ENCODE measurements around the gene APOL3.
"Not testable (repeated sequence)": the region's sequence is repeated elsewhere in the genome, so short reads cannot be mapped to it uniquely, and the experiment has no call there.

Gene APOL3

GRCh38 chr22:36192542-36192941 is 32.0 kb upstream of the APOL3 start:
- no peak for DNase-seq (ENCODE audit: low read depth)

- DNase-seq (ENCODE audit: low read depth), result peak; percentile 71
These were observed 30.7 kb upstream of the APOL3 start for GRCh38 chr22:36191106-36191836.

GRCh38 chr22:36187862-36188261 is 27.3 kb upstream of the APOL3 start:
- DNase-seq (ENCODE audit: low read depth), result not testable (repeated sequence)

- no peak for DNase-seq (ENCODE audit: low read depth)
These were observed 25.5 kb upstream of the APOL3 start for GRCh38 chr22:36185828-36186624.

- no peak for DNase-seq (ENCODE audit: low read depth)
These were observed 24.0 kb upstream of the APOL3 start for GRCh38 chr22:36184433-36185025.

GRCh38 chr22:36183446-36183845 is 22.9 kb upstream of the APOL3 start:
- no peak for DNase-seq (ENCODE audit: low read depth)

- DNase-seq (ENCODE audit: low read depth), result no peak
These were observed 22.3 kb upstream of the APOL3 start for GRCh38 chr22:36182857-36183256.

GRCh38 chr22:36182056-36182455 is 21.5 kb upstream of the APOL3 start:
- no peak for DNase-seq (ENCODE audit: low read depth)

- DNase-seq (ENCODE audit: low read depth), result no peak
These were observed 20.4 kb upstream of the APOL3 start for GRCh38 chr22:36180928-36181327.

GRCh38 chr22:36180038-36180880 is 19.7 kb upstream of the APOL3 start:
- DNase-seq (ENCODE audit: low read depth), result no peak

GRCh38 chr22:36177160-36177559 is 16.6 kb upstream of the APOL3 start:
- DNase-seq (ENCODE audit: low read depth), result no peak

GRCh38 chr22:36175892-36176291 is 15.3 kb upstream of the APOL3 start:
- no peak for DNase-seq (ENCODE audit: low read depth)

GRCh38 chr22:36171941-36172340 is 11.4 kb upstream of the APOL3 start:
- no peak for DNase-seq (ENCODE audit: low read depth)

- DNase-seq (ENCODE audit: low read depth), result no peak
These were observed 6.1 kb upstream of the APOL3 start for GRCh38 chr22:36166518-36167220.

GRCh38 chr22:36166086-36166485 is 5.5 kb upstream of the APOL3 start:
- no peak for DNase-seq (ENCODE audit: low read depth)

- DNase-seq (ENCODE audit: low read depth), result no peak
These were observed 4.6 kb upstream of the APOL3 start for GRCh38 chr22:36165141-36165540.

GRCh38 chr22:36164621-36165020 is 4.1 kb upstream of the APOL3 start:
- DNase-seq (ENCODE audit: low read depth), result no peak

GRCh38 chr22:36163497-36163896 is 2.9 kb upstream of the APOL3 start:
- no peak for DNase-seq (ENCODE audit: low read depth)

- no peak for DNase-seq (ENCODE audit: low read depth)
These were observed 1.8 kb upstream of the APOL3 start for GRCh38 chr22:36162127-36163034.

GRCh38 chr22:36161793-36162126 is 1.2 kb upstream of the APOL3 start:
- not testable (repeated sequence) for DNase-seq (ENCODE audit: low read depth)
